Body of pancreas (tissue), 4 donors: ENCODE measurements around the gene CEP85L.

Experiments used
- CTCF ChIP-seq, 7 experiments: fragments of 450-650 bp in 4 of 7; fragments of 200-600 bp in 3 of 7; sonication (generic) in 3 of 7; IDR thresholded peaks; one replicate each; pipeline ENCODE4 v1.5.1; 2016 to 2019; ENCODE audit warnings: antibody characterized with exemption in 7 of 7
- POLR2A ChIP-seq, 3 donors: fragments of 450-650 bp; IDR thresholded peaks; one replicate each; pipeline ENCODE4 v1.6.1; 2016; ENCODE audit warnings: antibody characterized with exemption in 3 of 3, mild to moderate bottlenecking in 2 of 3

GRCh38 chr6:118506071-118506638, 145.2 kb downstream of the CEP85L start:
- TF ChIP-seq CTCF (IDR thresholded peaks at IDR 0.05) (no peak), POLR2A (IDR thresholded peaks at IDR 0.05) (no peak)
